ENCODE measurements around the gene PPP1R9B.

DNA sequence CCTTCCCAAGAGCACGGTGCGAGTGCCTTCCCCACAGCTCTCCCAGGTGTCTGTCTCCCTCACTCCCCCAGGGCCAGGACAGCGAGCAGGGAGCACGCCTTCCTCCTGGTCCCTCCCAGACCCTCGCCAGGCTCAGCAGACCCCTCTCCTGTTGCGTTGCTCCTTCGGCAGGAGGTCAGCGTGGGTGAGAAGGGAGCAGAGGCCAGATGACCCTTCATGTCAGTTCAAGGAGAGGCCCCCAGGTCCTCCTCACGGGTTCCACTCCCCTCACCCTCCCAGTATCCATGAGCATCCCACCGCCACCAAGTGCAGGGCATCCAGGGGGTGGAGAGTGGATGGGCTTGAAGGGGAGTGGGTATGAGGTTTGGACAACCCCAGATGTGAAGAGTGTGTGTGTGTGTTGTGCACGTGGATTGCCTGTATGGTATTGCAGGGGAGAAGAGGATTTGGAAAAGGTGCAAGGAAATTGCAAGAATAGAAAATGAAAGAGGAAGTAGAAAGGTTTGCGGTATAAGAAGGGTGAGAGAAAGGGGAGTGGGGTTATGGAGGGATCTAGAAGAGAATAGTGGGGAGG is 33.0 kb upstream of the PPP1R9B start:
- no peak for TF ChIP-seq EZH2phosphoT487 (IDR thresholded peaks at IDR 0.05; ENCODE audit: low read depth)
- TF ChIP-seq, protein P1, sequence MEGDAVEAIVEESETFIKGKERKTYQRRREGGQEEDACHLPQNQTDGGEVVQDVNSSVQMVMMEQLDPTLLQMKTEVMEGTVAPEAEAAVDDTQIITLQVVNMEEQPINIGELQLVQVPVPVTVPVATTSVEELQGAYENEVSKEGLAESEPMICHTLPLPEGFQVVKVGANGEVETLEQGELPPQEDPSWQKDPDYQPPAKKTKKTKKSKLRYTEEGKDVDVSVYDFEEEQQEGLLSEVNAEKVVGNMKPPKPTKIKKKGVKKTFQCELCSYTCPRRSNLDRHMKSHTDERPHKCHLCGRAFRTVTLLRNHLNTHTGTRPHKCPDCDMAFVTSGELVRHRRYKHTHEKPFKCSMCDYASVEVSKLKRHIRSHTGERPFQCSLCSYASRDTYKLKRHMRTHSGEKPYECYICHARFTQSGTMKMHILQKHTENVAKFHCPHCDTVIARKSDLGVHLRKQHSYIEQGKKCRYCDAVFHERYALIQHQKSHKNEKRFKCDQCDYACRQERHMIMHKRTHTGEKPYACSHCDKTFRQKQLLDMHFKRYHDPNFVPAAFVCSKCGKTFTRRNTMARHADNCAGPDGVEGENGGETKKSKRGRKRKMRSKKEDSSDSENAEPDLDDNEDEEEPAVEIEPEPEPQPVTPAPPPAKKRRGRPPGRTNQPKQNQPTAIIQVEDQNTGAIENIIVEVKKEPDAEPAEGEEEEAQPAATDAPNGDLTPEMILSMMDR (IDR thresholded peaks at IDR 0.05; ENCODE audit: low read depth, low read length): no peak

Data from OCI-LY3 (cell line).